Ishikawa (cell line): ENCODE data around the gene AGMO.

ENCODE experiments used
- CEBPB ChIP-seq: IDR thresholded peaks from 2 replicates; pipeline ENCODE4 v1.6.1; 2012
- CREB1 ChIP-seq: IDR thresholded peaks from 2 replicates; pipeline ENCODE4 v1.6.1; 2012; ENCODE audit warnings: low read depth
- EGR1 ChIP-seq: IDR thresholded peaks from 2 replicates; pipeline ENCODE4 v1.6.1; 2012
- EP300 ChIP-seq: IDR thresholded peaks from 2 replicates; pipeline ENCODE4 v1.6.1; 2012; ENCODE audit warnings: borderline replicate concordance
- FOXM1 ChIP-seq: IDR thresholded peaks from 2 replicates; pipeline ENCODE4 v1.6.1; 2012; ENCODE audit warnings: low read depth, borderline replicate concordance
- NFIC ChIP-seq: IDR thresholded peaks from 2 replicates; pipeline ENCODE4 v1.6.1; 2012
- RAD21 ChIP-seq: IDR thresholded peaks from 2 replicates; pipeline ENCODE4 v1.6.1; 2012; ENCODE audit warnings: low read depth
- TAF1 ChIP-seq: IDR thresholded peaks from 2 replicates; pipeline ENCODE4 v1.6.1; 2012; ENCODE audit warnings: low read depth, mild to moderate bottlenecking
- TCF12 ChIP-seq: IDR thresholded peaks from 2 replicates; pipeline ENCODE4 v1.6.1; 2012; ENCODE audit warnings: low read depth
- TEAD4 ChIP-seq: IDR thresholded peaks from 2 replicates; pipeline ENCODE4 v1.6.1; 2012
- YY1 ChIP-seq: IDR thresholded peaks from 2 replicates; pipeline ENCODE4 v1.6.1; 2012; ENCODE audit warnings: low read depth
- ZBTB7A ChIP-seq: IDR thresholded peaks from 2 replicates; pipeline ENCODE4 v1.6.1; 2012; ENCODE audit warnings: low read depth
- TF ChIP-seq, protein P1 (sequence below): IDR thresholded peaks from 2 replicates; pipeline ENCODE4 v1.6.1; 2012
- TF ChIP-seq, protein P2 (sequence below): IDR thresholded peaks from 2 replicates; pipeline ENCODE4 v1.6.1; 2012; ENCODE audit warnings: low read depth, mild to moderate bottlenecking
- TF ChIP-seq, protein P3 (sequence below): IDR thresholded peaks from 2 replicates; pipeline ENCODE4 v1.6.1; 2012

The AGMO gene

DNA sequence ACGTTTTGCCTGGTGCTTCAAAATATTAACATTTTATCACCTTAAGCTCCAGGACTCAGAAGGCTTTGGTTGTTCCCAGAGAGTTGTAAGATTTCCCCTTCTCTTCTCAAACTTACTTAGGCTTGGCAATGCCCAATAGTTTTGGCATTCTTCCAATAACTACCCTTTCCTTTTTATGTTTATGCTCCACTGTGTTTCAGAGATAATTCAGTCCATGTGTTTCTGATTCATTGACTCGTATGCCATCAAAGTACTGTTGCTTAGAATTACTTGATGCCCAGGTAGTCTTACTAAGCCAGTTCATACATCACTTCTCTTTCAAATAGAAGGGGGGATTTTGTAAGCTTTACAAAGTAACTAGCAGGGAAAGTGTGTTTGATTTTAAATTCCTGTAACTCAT, 66.6 kb downstream of the AGMO start:
- TF ChIP-seq, protein P1, sequence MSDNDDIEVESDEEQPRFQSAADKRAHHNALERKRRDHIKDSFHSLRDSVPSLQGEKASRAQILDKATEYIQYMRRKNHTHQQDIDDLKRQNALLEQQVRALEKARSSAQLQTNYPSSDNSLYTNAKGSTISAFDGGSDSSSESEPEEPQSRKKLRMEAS, result no peak
- TF ChIP-seq CEBPB (no peak), TCF12 (no peak), TEAD4 (no peak), NFIC (no peak), TAF1 (no peak), ZBTB7A (no peak), RAD21 (no peak), EP300 (no peak), CREB1 (no peak), EGR1 (no peak), YY1 (no peak), FOXM1 (no peak)
- TF ChIP-seq, protein P2, sequence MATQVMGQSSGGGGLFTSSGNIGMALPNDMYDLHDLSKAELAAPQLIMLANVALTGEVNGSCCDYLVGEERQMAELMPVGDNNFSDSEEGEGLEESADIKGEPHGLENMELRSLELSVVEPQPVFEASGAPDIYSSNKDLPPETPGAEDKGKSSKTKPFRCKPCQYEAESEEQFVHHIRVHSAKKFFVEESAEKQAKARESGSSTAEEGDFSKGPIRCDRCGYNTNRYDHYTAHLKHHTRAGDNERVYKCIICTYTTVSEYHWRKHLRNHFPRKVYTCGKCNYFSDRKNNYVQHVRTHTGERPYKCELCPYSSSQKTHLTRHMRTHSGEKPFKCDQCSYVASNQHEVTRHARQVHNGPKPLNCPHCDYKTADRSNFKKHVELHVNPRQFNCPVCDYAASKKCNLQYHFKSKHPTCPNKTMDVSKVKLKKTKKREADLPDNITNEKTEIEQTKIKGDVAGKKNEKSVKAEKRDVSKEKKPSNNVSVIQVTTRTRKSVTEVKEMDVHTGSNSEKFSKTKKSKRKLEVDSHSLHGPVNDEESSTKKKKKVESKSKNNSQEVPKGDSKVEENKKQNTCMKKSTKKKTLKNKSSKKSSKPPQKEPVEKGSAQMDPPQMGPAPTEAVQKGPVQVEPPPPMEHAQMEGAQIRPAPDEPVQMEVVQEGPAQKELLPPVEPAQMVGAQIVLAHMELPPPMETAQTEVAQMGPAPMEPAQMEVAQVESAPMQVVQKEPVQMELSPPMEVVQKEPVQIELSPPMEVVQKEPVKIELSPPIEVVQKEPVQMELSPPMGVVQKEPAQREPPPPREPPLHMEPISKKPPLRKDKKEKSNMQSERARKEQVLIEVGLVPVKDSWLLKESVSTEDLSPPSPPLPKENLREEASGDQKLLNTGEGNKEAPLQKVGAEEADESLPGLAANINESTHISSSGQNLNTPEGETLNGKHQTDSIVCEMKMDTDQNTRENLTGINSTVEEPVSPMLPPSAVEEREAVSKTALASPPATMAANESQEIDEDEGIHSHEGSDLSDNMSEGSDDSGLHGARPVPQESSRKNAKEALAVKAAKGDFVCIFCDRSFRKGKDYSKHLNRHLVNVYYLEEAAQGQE, result no peak
- TF ChIP-seq, protein P3, sequence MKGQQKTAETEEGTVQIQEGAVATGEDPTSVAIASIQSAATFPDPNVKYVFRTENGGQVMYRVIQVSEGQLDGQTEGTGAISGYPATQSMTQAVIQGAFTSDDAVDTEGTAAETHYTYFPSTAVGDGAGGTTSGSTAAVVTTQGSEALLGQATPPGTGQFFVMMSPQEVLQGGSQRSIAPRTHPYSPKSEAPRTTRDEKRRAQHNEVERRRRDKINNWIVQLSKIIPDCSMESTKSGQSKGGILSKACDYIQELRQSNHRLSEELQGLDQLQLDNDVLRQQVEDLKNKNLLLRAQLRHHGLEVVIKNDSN, result no peak

DNA sequence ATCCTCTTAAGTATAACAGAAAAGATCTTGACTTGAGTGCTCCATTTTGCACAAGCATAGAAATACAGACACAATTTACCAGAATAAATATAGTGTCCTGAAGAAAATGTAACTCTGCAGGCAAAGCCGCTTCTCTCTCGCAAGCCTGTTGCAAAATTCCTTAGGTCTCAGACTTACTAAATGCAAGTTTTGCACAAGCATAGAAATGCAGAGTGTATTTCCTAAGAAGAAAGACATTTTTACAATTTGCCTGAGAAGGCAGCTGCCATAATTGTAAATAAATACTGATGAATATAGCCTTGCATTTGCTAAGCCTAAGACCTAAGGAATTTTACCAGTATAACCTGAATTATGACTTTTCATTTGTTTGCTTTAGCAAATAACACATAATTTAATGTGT, 67.1 kb downstream of the AGMO start:
- TF ChIP-seq NFIC (no peak), EP300 (no peak), TAF1 (no peak), RAD21 (no peak), CREB1 (no peak), TEAD4 (no peak), YY1 (no peak), TCF12 (no peak), CEBPB (no peak), ZBTB7A (no peak), FOXM1 (no peak), EGR1 (no peak)
- TF ChIP-seq, protein P3, result no peak
- TF ChIP-seq, protein P1, result no peak
- TF ChIP-seq, protein P2, result no peak

DNA sequence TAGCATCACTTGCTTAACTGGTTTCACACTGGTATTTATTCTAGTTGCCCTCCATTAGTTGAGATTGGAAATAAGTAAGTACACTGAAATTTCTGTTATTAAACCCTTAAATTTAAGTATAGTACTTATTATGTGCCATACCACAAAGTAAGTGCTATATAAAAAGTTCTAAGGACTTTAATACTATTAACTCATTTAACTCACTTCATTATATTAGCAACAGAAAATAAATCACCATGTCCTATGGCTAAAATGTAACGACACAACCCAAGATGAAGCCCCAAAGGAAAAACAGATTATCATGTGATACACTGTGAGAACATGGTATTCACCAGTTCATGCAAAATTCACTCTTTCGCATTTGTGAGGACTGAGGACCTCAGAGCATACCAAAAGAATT, 70.5 kb downstream of the AGMO start:
- TF ChIP-seq, protein P2, result no peak
- no peak for TF ChIP-seq TEAD4
- no peak for TF ChIP-seq RAD21
- TF ChIP-seq TAF1, result no peak
- no peak for TF ChIP-seq YY1
- no peak for TF ChIP-seq FOXM1
- no peak for TF ChIP-seq CEBPB
- TF ChIP-seq NFIC, result no peak
- TF ChIP-seq, protein P1, result no peak
- no peak for TF ChIP-seq ZBTB7A

DNA sequence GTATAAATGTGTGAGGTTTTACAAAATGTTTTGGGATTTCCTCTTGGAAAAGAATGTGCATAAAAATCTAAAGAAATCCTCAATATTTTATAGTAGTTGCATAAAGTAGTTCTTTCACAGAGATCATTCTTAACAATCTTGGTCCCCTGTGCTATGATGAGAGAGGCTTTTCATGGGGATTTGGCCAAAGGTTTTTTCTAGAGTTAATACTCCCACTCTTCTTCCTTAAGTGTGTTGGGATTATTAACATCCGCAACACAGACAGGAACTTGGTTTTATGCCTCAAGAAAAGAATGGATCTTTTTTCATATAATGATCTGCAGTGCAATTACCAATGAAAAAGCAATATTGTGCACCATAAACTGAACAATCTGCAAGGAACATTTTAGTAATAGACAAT, 71.5 kb downstream of the AGMO start:
- TF ChIP-seq YY1, result no peak
- no peak for TF ChIP-seq CEBPB
- no peak for TF ChIP-seq FOXM1
- no peak for TF ChIP-seq ZBTB7A
- TF ChIP-seq TEAD4, result no peak
- no peak for TF ChIP-seq EGR1
- TF ChIP-seq, protein P3, result no peak
